Kidney tubule cell (primary cell): Measurements from ENCODE around the gene MUC12.

ENCODE experiments used
- DNase-seq: peaks from one replicate; pipeline ENCODE4 v3.0.0-alpha.2; 2018; ENCODE audit warnings: low spot score

Gene MUC12

GRCh38 chr7:101066833-101067177 lies 97.4 kb downstream of the MUC12 start:
- no peak for DNase-seq

GRCh38 chr7:101068401-101068800 lies 99.0 kb downstream of the MUC12 start:
- no peak for DNase-seq
